HG03025 (cell line): ENCODE data around the gene RPS16.
"Not testable (repeated sequence)": the region's sequence is repeated elsewhere in the genome, so short reads cannot be mapped to it uniquely, and the experiment has no call there.

Experiments used
- ATAC-seq: cut with Tn5 transposase; IDR thresholded peaks from one replicate; pipeline ENCODE4 v1.9.1; 2021; ENCODE audit warnings: mild to moderate bottlenecking, moderate library complexity; ENCODE audit not compliant: unreplicated experiment, low FRiP score

Gene RPS16

GRCh38 chr19:39435499-39436349 is at the start of gene RPS16:
RPS16 (minus strand) TSS chr19:39435949; CDS start chr19:39435895, 54 bp downstream.
- peak; percentile 71 for ATAC-seq

GRCh38 chr19:39483141-39483540 is 47.4 kb upstream of the RPS16 start:
- ATAC-seq = no peak

GRCh38 chr19:39481676-39482075 is 45.9 kb upstream of the RPS16 start:
- ATAC-seq = no peak

- ATAC-seq = no peak
Measured at GRCh38 chr19:39481229-39481545, 45.4 kb upstream of the RPS16 start.

GRCh38 chr19:39480337-39481228 is 44.8 kb upstream of the RPS16 start, which contains the start of gene TIMM50:
TIMM50 (plus strand) TSS chr19:39480838; CDS start chr19:39480854, 16 bp downstream.
- peak; percentile 54 for ATAC-seq

GRCh38 chr19:39479916-39480315 is 44.2 kb upstream of the RPS16 start:
- ATAC-seq = no peak

- not testable (repeated sequence) for ATAC-seq
Measured at GRCh38 chr19:39479319-39479801, 43.6 kb upstream of the RPS16 start.

GRCh38 chr19:39475748-39476147 is 40.0 kb upstream of the RPS16 start:
- ATAC-seq = no peak

GRCh38 chr19:39474139-39474620 is 38.4 kb upstream of the RPS16 start:
- no peak for ATAC-seq

- ATAC-seq = no peak
Measured at GRCh38 chr19:39473443-39473960, 37.8 kb upstream of the RPS16 start.

- no peak for ATAC-seq
Measured at GRCh38 chr19:39472746-39473442, 37.1 kb upstream of the RPS16 start.

GRCh38 chr19:39471756-39472536 is 36.2 kb upstream of the RPS16 start:
- no peak for ATAC-seq

- no peak for ATAC-seq
Measured at GRCh38 chr19:39470724-39471339, 35.1 kb upstream of the RPS16 start.

- ATAC-seq = no peak
Measured at GRCh38 chr19:39469567-39469966, 33.8 kb upstream of the RPS16 start.

- ATAC-seq = no peak
Measured at GRCh38 chr19:39469036-39469435, 33.3 kb upstream of the RPS16 start.

- ATAC-seq = no peak
Measured at GRCh38 chr19:39467941-39468340, 32.2 kb upstream of the RPS16 start.

- no peak for ATAC-seq
Measured at GRCh38 chr19:39465956-39466747, 30.4 kb upstream of the RPS16 start.

- no peak for ATAC-seq
Measured at GRCh38 chr19:39463403-39463802, 27.7 kb upstream of the RPS16 start.
